ENCODE measurements around the gene SOCS6.
"Not testable (repeated sequence)": the region's sequence is repeated elsewhere in the genome, so short reads cannot be mapped to it uniquely, and the experiment has no call there.

SOCS6 gene, protein sequence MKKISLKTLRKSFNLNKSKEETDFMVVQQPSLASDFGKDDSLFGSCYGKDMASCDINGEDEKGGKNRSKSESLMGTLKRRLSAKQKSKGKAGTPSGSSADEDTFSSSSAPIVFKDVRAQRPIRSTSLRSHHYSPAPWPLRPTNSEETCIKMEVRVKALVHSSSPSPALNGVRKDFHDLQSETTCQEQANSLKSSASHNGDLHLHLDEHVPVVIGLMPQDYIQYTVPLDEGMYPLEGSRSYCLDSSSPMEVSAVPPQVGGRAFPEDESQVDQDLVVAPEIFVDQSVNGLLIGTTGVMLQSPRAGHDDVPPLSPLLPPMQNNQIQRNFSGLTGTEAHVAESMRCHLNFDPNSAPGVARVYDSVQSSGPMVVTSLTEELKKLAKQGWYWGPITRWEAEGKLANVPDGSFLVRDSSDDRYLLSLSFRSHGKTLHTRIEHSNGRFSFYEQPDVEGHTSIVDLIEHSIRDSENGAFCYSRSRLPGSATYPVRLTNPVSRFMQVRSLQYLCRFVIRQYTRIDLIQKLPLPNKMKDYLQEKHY

DNA sequence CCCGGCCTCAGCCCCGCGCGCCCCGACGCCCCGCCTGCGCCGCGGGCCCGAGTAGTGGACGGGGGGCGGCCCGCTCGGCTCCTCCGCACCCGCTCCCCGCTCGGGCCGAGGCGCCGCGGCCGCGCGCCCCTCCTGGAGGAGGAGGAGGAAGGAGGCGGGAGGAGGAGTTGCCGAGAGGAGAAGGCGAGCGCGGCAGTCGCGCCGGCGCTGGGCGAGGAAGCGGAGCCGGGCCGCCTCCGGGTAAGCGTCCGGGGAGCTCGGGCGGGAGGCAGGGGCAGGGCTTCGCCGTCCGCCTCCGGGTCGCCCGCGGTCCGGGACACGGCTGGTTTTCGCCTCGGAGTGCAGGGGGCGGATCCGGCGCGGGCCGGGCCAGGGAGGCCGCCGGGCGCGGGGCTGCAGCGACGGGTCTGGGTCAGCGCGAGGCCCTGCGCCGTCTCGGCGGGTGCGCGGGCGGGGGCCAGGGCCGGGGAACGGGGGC, at the start of gene SOCS6:
Gene SOCS6, plus strand, starts transcription at position 195 of the 478 bp plus-strand sequence. CDS start 35,624 bp downstream, outside the sequence.
- no peaks in the 10 kb centered on the region for H3K36me3 ChIP-seq (ENCODE audit: control insufficient read depth, insufficient read depth, low read length)
- no peaks in the 10 kb centered on the region for H3K27me3 ChIP-seq (ENCODE audit: control insufficient read depth, insufficient read depth, low read length)
- peak within 1 kb of the TSS; percentile 84; the same call in 1 of the 2 replicates for H3K27ac ChIP-seq (ENCODE audit: low read depth, low read length)
- H3K9me3 ChIP-seq (ENCODE audit: control insufficient read depth, insufficient read depth, low read depth, low read length): no peaks in the 10 kb centered on the region
- peak within 1 kb of the TSS; percentile 93 for H3K4me3 ChIP-seq (ENCODE audit: low read depth, low read length)
- H3K9ac ChIP-seq (ENCODE audit: low read length): peak within 1 kb of the TSS; percentile 93
- peaks cover 19% of the 10 kb centered on the region; the same call in 1 of the 2 replicates for H3K4me1 ChIP-seq (ENCODE audit: control insufficient read depth, insufficient read depth, low read length)

GRCh38 chr18:70243131-70243929, 45.5 kb upstream of the SOCS6 start:
- no peak overlapping the region for H3K4me3 ChIP-seq (ENCODE audit: low read depth, low read length)
- no peaks in the 10 kb centered on the region for H3K36me3 ChIP-seq (ENCODE audit: control insufficient read depth, insufficient read depth, low read length)
- H3K9me3 ChIP-seq (ENCODE audit: control insufficient read depth, insufficient read depth, low read depth, low read length): no peaks in the 10 kb centered on the region
- H3K4me1 ChIP-seq (ENCODE audit: control insufficient read depth, insufficient read depth, low read length): peaks cover 5% of the 10 kb centered on the region; the same call in 1 of the 2 replicates
- H3K27me3 ChIP-seq (ENCODE audit: control insufficient read depth, insufficient read depth, low read length): no peaks in the 10 kb centered on the region
- H3K27ac ChIP-seq (ENCODE audit: low read depth, low read length): no peak overlapping the region
- H3K9ac ChIP-seq (ENCODE audit: low read length): no peak overlapping the region

- Histone ChIP-seq H3K4me3 (ENCODE audit: low read depth, low read length) (no peak overlapping the region), H3K27me3 (ENCODE audit: control insufficient read depth, insufficient read depth, low read length) (no peaks in the 10 kb centered on the region), H3K9me3 (ENCODE audit: control insufficient read depth, insufficient read depth, low read depth, low read length) (no peaks in the 10 kb centered on the region), H3K9ac (ENCODE audit: low read length) (no peak overlapping the region), H3K4me1 (ENCODE audit: control insufficient read depth, insufficient read depth, low read length) (peaks cover 5% of the 10 kb centered on the region; the same call in 1 of the 2 replicates), H3K36me3 (ENCODE audit: control insufficient read depth, insufficient read depth, low read length) (no peaks in the 10 kb centered on the region), H3K27ac (ENCODE audit: low read depth, low read length) (no peak overlapping the region)
Observed at GRCh38 chr18:70246061-70246466, 42.8 kb upstream of the SOCS6 start.

DNA sequence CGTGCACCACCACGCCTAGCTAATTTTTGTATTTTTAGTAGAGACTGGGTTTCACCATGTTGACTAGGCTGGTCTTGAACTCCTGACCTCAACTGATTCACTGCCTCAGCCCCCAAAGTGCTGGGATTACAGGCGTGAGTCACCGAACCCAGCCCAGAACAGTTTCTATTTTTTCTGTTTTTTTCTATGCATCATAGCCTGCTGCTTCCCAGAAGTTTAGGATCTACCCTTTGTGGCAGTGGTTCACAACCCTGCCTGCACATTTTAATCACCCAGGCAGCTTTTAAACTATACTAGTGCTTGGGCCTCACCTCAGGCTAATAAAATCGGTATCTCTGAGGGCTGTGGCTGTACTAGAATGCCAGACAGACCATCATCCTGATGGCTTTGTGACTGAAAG, 39.7 kb upstream of the SOCS6 start:
- Histone ChIP-seq H3K4me3 (ENCODE audit: low read depth, low read length) (no peak overlapping the region), H3K9ac (ENCODE audit: low read length) (no peak overlapping the region), H3K27me3 (ENCODE audit: control insufficient read depth, insufficient read depth, low read length) (no peaks in the 10 kb centered on the region), H3K4me1 (ENCODE audit: control insufficient read depth, insufficient read depth, low read length) (no peaks in the 10 kb centered on the region), H3K27ac (ENCODE audit: low read depth, low read length) (no peak overlapping the region), H3K9me3 (ENCODE audit: control insufficient read depth, insufficient read depth, low read depth, low read length) (no peaks in the 10 kb centered on the region), H3K36me3 (ENCODE audit: control insufficient read depth, insufficient read depth, low read length) (no peaks in the 10 kb centered on the region)

DNA sequence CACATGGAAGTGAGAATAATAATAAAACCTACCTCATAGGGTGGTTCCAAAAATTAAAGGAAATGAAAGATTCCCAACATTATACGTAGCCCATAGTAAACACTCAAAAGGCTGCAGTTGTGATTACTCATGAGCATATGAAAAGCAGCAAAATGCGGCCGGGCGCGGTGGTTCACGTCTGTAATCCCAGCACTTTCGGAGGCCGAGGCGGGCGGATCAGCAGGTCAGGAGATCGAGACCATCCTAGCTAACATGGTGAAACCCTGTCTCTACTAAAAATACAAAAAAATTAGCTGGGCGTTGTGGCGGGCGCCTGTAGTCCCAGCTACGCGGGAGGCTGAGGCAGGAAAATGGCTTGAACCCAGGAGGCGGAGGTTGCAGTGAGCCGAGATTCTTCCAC, 39.0 kb upstream of the SOCS6 start:
- not testable (repeated sequence) for H3K27ac ChIP-seq (ENCODE audit: low read depth, low read length); H3K4me3 ChIP-seq (ENCODE audit: low read depth, low read length); H3K27me3 ChIP-seq (ENCODE audit: control insufficient read depth, insufficient read depth, low read length); H3K4me1 ChIP-seq (ENCODE audit: control insufficient read depth, insufficient read depth, low read length); H3K36me3 ChIP-seq (ENCODE audit: control insufficient read depth, insufficient read depth, low read length); H3K9me3 ChIP-seq (ENCODE audit: control insufficient read depth, insufficient read depth, low read depth, low read length); H3K9ac ChIP-seq (ENCODE audit: low read length)

DNA sequence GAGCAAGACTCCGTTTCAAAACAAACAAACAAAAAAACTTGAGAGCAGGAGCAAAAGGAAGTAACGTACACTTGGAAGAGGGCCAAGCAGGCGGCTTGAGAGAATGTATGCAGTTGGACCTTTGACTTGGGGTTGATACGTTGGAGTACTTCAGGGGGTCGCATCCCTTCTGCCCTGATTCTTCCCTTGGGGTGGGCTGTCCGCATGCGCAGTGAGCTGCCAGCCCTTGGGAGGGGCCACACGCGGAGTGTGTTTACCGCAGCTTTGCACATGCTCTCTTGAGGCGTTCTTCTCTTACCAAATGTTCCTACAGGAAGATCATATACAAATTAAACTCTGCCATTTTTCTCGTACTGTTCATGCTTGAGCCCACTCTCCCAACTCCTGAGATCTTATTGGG, 38.1 kb upstream of the SOCS6 start:
- no peaks in the 10 kb centered on the region for H3K27me3 ChIP-seq (ENCODE audit: control insufficient read depth, insufficient read depth, low read length)
- no peak overlapping the region for H3K4me3 ChIP-seq (ENCODE audit: low read depth, low read length)
- H3K27ac ChIP-seq (ENCODE audit: low read depth, low read length): no peak overlapping the region
- no peak overlapping the region for H3K9ac ChIP-seq (ENCODE audit: low read length)
- no peaks in the 10 kb centered on the region for H3K36me3 ChIP-seq (ENCODE audit: control insufficient read depth, insufficient read depth, low read length)
- no peaks in the 10 kb centered on the region for H3K9me3 ChIP-seq (ENCODE audit: control insufficient read depth, insufficient read depth, low read depth, low read length)
- H3K4me1 ChIP-seq (ENCODE audit: control insufficient read depth, insufficient read depth, low read length): no peaks in the 10 kb centered on the region

- no peaks in the 10 kb centered on the region for H3K4me1 ChIP-seq (ENCODE audit: control insufficient read depth, insufficient read depth, low read length)
- no peak overlapping the region for H3K9ac ChIP-seq (ENCODE audit: low read length)
- no peak overlapping the region for H3K27ac ChIP-seq (ENCODE audit: low read depth, low read length)
- H3K9me3 ChIP-seq (ENCODE audit: control insufficient read depth, insufficient read depth, low read depth, low read length): no peaks in the 10 kb centered on the region
- no peaks in the 10 kb centered on the region for H3K27me3 ChIP-seq (ENCODE audit: control insufficient read depth, insufficient read depth, low read length)
- no peak overlapping the region for H3K4me3 ChIP-seq (ENCODE audit: low read depth, low read length)
- no peaks in the 10 kb centered on the region for H3K36me3 ChIP-seq (ENCODE audit: control insufficient read depth, insufficient read depth, low read length)
Observed at GRCh38 chr18:70256184-70256583, 32.7 kb upstream of the SOCS6 start.

GRCh38 chr18:70256994-70257393, 31.9 kb upstream of the SOCS6 start:
- Histone ChIP-seq H3K9me3 (ENCODE audit: control insufficient read depth, insufficient read depth, low read depth, low read length) (peaks cover 2% of the 10 kb centered on the region), H3K36me3 (ENCODE audit: control insufficient read depth, insufficient read depth, low read length) (no peaks in the 10 kb centered on the region), H3K9ac (ENCODE audit: low read length) (no peak overlapping the region), H3K27me3 (ENCODE audit: control insufficient read depth, insufficient read depth, low read length) (no peaks in the 10 kb centered on the region), H3K4me1 (ENCODE audit: control insufficient read depth, insufficient read depth, low read length) (no peaks in the 10 kb centered on the region), H3K27ac (ENCODE audit: low read depth, low read length) (no peak overlapping the region), H3K4me3 (ENCODE audit: low read depth, low read length) (no peak overlapping the region)

DNA sequence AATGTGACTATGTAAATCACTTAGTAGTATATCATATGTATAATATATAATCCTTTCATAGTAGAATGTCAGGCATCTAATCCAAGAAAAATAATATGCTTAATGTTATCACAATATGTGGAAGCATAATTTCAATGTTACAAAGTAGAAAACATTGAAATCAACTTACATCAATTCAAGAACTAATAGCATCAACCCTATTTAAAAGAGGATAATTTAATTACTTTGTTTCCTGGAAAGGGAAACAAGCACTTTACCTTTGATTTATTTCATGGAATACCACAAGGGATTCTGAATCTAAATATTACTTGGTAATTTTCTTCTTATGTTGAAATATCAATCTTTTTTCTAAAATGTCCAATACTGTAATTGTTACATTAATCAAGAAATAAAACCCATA, 30.6 kb upstream of the SOCS6 start:
- no peak overlapping the region for H3K9ac ChIP-seq (ENCODE audit: low read length)
- no peaks in the 10 kb centered on the region for H3K36me3 ChIP-seq (ENCODE audit: control insufficient read depth, insufficient read depth, low read length)
- no peaks in the 10 kb centered on the region for H3K27me3 ChIP-seq (ENCODE audit: control insufficient read depth, insufficient read depth, low read length)
- no peak overlapping the region for H3K27ac ChIP-seq (ENCODE audit: low read depth, low read length)
- H3K4me3 ChIP-seq (ENCODE audit: low read depth, low read length): no peak overlapping the region
- H3K9me3 ChIP-seq (ENCODE audit: control insufficient read depth, insufficient read depth, low read depth, low read length): peaks cover 14% of the 10 kb centered on the region
- H3K4me1 ChIP-seq (ENCODE audit: control insufficient read depth, insufficient read depth, low read length): no peaks in the 10 kb centered on the region

DNA sequence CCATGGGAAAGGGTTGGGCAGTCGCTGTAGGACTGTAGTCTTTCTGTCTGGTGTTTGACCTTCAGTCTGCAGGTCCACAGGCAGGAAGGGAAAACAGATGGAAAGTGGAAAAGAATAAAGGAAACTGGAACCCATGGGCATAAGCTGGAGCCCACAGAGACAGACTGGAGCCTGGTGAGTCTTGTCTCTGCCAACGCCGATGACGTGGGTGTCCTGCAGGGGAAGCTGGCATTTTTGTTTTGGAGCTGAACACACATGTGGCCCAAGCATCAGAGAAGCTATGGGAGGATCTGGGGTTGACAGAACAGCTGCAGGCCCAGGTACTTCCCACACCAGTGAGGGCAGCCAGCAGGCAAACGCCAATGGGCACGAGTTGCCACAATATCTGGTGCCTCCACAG, 28.2 kb upstream of the SOCS6 start:
- Histone ChIP-seq H3K4me1 (ENCODE audit: control insufficient read depth, insufficient read depth, low read length) (no peaks in the 10 kb centered on the region), H3K9ac (ENCODE audit: low read length) (no peak overlapping the region), H3K36me3 (ENCODE audit: control insufficient read depth, insufficient read depth, low read length) (no peaks in the 10 kb centered on the region), H3K4me3 (ENCODE audit: low read depth, low read length) (no peak overlapping the region), H3K9me3 (ENCODE audit: control insufficient read depth, insufficient read depth, low read depth, low read length) (peaks cover 25% of the 10 kb centered on the region), H3K27ac (ENCODE audit: low read depth, low read length) (no peak overlapping the region), H3K27me3 (ENCODE audit: control insufficient read depth, insufficient read depth, low read length) (no peaks in the 10 kb centered on the region)
